ENCODE measurements around the gene LARGE1.

LARGE1 gene

DNA sequence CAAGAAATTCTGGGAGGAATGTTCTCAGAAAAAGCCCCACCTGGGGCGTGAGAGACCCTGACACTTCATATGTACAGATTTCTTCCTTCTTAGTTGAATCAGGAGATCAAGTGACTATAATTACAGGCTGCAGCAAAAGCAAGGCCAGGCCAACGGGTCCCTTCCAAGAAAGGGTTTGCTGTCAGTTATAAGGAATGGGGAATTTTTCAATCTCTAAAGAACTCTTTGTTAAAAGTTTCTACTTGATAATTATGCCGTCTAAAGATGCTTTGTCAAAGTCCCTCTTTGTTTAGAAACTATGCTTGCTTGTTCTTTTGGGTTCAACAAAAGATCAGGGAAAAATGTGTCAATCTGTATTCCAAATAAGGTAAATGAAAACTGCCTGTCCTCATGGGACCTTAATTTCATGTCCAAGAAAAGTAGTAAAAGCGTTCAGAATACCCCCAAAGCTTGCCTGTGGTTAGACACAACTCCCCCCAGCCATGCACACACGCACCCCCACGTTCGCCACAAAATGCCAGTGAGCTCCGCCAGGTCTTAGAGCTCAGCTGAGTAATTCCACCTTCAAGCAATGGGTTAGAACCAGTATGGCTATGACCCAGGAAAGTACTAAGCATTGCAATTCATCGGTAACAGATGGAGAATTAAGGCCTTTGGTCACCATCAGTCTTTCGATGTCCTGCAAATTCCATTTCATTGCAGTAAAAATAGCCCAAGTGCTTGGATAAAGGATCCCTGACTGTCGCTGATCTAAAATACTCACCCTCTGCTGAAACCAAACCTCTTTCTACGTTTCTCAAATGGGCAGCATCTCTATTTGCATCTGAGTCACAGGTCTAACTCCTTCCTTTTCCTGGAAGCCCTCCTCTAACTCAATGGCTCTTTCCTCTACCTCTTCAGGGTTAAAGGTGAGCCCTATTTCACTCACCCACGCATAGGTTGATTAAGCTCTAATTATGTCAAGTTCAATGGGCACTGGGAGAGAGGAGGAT, 442.9 kb downstream of the LARGE1 start:
- Histone ChIP-seq H3K27ac (ENCODE audit: low read length) (peak overlapping the region; percentile 40), H3K4me3 (ENCODE audit: low read depth in 1 of 2, low read length in 2 of 2) (no peak overlapping the region), H3K27me3 (ENCODE audit: low read depth, low read length) (no peaks in the 10 kb centered on the region), H3K4me1 (ENCODE audit: control insufficient read depth in 1 of 2, insufficient read depth in 2 of 2, low read length in 2 of 2) (peaks cover 0 to 15% of the 10 kb centered on the region in 2 donors), H3K36me3 (ENCODE audit: control insufficient read depth in 1 of 2, insufficient read depth in 2 of 2, low read length in 2 of 2) (no peaks in the 10 kb centered on the region), H3K9me3 (ENCODE audit: control insufficient read depth in 1 of 2, low read length in 2 of 2) (no peaks in the 10 kb centered on the region)

DNA sequence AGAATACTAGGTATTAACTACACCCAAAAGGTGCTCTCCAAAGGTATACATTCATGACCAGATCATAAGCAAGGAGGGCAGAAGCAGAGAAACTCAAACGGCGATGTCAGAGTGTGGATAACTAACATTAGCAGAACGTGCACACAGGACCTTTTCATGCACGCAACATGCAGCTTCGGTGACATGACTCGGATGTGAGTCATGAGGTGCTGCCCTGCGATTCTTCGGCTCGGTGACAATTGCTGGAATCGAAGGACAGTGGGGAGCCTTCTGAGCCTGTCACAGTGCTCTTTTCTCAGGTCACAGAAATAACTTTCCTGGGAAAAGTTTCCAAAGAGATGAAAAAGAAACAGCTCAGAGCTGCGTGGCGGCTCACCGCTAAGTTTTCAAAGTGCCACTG, 443.6 kb downstream of the LARGE1 start:
- Histone ChIP-seq H3K4me3 (ENCODE audit: low read depth in 1 of 2, low read length in 2 of 2) (no peak overlapping the region), H3K9me3 (ENCODE audit: control insufficient read depth in 1 of 2, low read length in 2 of 2) (no peaks in the 10 kb centered on the region), H3K27me3 (ENCODE audit: low read depth, low read length) (no peaks in the 10 kb centered on the region), H3K27ac (ENCODE audit: low read length) (no peak overlapping the region), H3K36me3 (ENCODE audit: control insufficient read depth in 1 of 2, insufficient read depth in 2 of 2, low read length in 2 of 2) (no peaks in the 10 kb centered on the region), H3K4me1 (ENCODE audit: control insufficient read depth in 1 of 2, insufficient read depth in 2 of 2, low read length in 2 of 2) (peaks cover 0 to 19% of the 10 kb centered on the region in 2 donors)

DNA sequence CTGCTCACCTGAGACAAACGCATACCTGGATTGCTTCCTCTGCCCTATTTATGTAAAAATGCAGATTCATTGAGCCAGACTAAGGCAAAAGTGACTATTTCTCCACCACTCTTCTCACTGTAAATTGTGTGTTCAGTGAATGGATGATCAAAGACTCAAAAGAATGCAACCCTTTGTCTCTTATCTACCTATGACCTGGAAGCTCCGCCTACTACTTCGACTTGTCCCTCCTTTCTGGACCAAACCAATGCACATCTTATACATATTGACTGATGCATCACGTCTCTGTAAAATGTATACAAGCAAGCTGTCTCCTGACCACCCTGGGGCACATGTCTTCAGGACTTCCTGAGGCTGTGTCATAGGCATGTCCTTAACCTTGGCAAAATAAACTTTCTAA, 444.1 kb downstream of the LARGE1 start:
- H3K9me3 ChIP-seq (ENCODE audit: control insufficient read depth in 1 of 2, low read length in 2 of 2) = no peaks in the 10 kb centered on the region
- H3K36me3 ChIP-seq (ENCODE audit: control insufficient read depth in 1 of 2, insufficient read depth in 2 of 2, low read length in 2 of 2) = no peaks in the 10 kb centered on the region
- peaks cover 0 to 19% of the 10 kb centered on the region in 2 donors for H3K4me1 ChIP-seq (ENCODE audit: control insufficient read depth in 1 of 2, insufficient read depth in 2 of 2, low read length in 2 of 2)
- H3K27ac ChIP-seq (ENCODE audit: low read length) = no peak overlapping the region
- H3K4me3 ChIP-seq (ENCODE audit: low read depth in 1 of 2, low read length in 2 of 2) = no peak overlapping the region
- no peaks in the 10 kb centered on the region for H3K27me3 ChIP-seq (ENCODE audit: low read depth, low read length)

DNA sequence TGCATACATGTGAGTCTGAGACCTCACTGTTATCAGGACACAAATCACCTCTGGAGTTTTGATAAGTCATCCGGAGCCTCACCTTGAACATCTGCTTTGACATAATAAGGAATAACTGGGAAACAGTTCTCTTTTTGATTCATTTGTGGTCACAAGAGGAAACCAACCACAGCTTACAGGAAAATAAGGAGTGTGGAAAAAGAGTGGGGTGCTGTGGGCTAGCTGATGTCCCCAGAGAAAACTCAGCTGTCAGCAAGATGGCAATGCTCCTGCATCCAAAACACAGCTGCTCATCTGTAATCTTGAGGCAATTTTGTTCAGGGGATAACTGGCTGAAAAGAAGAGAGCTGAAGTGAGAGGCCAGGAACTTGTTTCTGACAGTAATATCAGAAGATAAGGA, 445.7 kb downstream of the LARGE1 start:
- Histone ChIP-seq H3K4me1 (ENCODE audit: control insufficient read depth in 1 of 2, insufficient read depth in 2 of 2, low read length in 2 of 2) (peaks cover 0 to 19% of the 10 kb centered on the region in 2 donors), H3K36me3 (ENCODE audit: control insufficient read depth in 1 of 2, insufficient read depth in 2 of 2, low read length in 2 of 2) (no peaks in the 10 kb centered on the region), H3K4me3 (ENCODE audit: low read depth in 1 of 2, low read length in 2 of 2) (no peak overlapping the region)

DNA sequence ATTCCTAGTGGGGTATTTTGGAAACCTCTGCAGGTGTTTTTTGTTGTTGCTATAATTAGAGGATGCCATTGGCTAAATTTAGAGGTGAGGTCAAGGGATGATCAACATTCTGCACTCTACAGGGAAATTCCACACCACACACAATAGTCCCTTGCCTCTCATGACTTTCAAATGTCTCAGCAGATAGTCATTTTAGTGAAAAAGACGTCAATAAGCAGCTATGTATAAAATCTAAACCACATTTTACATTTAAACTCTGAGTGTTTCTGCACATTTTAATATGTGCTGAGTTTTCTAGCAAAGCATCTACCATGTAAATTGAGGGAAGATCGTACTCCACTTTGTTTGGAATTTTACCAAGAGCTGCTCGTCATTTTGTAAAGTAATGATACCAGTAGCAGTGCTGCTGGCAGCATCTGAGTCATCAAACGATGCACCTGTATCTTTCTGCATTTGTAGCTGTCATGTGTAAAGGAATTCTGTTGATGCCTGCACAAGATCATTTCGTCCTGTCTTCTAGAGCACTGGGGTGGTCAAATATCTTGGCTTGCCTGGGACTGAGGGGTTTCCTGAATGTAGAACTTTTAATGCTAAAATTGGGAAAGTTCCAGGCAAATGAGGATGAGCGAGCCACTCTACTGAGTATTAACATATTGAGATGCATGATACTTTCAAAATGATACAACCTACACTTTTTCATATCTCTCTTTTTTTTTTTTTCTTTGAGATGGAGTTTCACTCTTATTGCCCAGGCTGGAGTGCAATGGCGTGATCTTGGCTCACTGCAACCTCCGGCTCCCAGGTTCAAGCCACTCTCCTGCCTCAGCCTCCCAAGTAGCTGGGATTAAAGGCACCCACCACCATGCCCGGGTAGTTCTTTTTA, 447.6 kb downstream of the LARGE1 start:
- H3K36me3 ChIP-seq (ENCODE audit: control insufficient read depth in 1 of 2, insufficient read depth in 2 of 2, low read length in 2 of 2) = no peaks in the 10 kb centered on the region
- no peak overlapping the region for H3K4me3 ChIP-seq (ENCODE audit: low read depth in 1 of 2, low read length in 2 of 2)
- H3K27me3 ChIP-seq (ENCODE audit: low read depth, low read length) = no peaks in the 10 kb centered on the region
- peaks cover 0 to 13% of the 10 kb centered on the region in 2 donors for H3K4me1 ChIP-seq (ENCODE audit: control insufficient read depth in 1 of 2, insufficient read depth in 2 of 2, low read length in 2 of 2)
- H3K9me3 ChIP-seq (ENCODE audit: control insufficient read depth in 1 of 2, low read length in 2 of 2) = no peaks in the 10 kb centered on the region
- no peak overlapping the region for H3K27ac ChIP-seq (ENCODE audit: low read length)

More for the DNA sequence above, 445.7 kb downstream of the LARGE1 start:
- H3K9me3 ChIP-seq (ENCODE audit: control insufficient read depth in 1 of 2, low read length in 2 of 2) = no peaks in the 10 kb centered on the region
- H3K27ac ChIP-seq (ENCODE audit: low read length) = no peak overlapping the region
- no peaks in the 10 kb centered on the region for H3K27me3 ChIP-seq (ENCODE audit: low read depth, low read length)

DNA sequence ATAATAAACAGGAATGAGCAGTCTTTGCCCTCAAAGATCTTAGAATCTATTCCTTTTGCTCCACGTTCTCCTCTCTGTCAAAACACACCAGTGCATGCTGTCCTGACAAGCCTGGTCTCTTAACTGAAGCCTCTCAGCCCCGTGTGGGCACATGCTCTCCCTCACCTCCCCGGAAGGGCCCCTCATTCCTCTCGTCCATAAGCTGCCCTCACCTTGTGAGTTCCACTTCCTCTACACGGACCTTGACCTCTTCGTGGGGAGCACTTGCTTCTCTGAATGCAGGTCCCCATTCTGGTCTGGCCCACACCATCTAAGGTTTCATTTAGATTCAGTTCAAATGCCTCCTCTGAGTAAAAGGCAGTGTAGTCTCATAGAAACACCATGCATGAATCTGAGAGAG, 449.8 kb downstream of the LARGE1 start:
- no peaks in the 10 kb centered on the region for H3K9me3 ChIP-seq (ENCODE audit: control insufficient read depth in 1 of 2, low read length in 2 of 2)
- no peak overlapping the region for H3K27ac ChIP-seq (ENCODE audit: low read length)
- H3K27me3 ChIP-seq (ENCODE audit: low read depth, low read length) = no peaks in the 10 kb centered on the region
- peaks cover 0 to 13% of the 10 kb centered on the region in 2 donors for H3K4me1 ChIP-seq (ENCODE audit: control insufficient read depth in 1 of 2, insufficient read depth in 2 of 2, low read length in 2 of 2)
- no peaks in the 10 kb centered on the region for H3K36me3 ChIP-seq (ENCODE audit: control insufficient read depth in 1 of 2, insufficient read depth in 2 of 2, low read length in 2 of 2)
- H3K4me3 ChIP-seq (ENCODE audit: low read depth in 1 of 2, low read length in 2 of 2) = no peak overlapping the region

DNA sequence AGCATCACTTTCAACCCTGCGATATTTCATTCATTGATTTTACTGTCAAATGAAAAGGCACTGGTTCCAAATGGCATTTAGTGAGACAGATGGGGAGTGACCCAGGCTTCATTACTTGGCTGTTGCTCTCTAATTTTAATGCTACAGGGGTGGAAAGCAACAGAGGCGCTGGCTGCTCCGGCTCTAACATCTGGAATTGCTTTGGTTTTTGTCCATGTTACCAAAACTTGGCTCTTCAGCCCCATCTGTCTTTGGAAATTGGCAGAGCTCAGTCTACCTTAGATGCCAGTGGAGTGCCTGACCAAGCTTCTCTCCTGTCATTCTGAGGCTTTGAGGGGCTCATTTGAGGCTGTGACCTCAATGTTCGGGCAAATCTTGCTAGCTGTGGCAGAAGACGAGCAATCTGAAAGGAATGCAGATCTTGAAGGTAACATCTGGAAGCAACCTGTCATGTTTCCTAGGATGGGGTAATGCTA, 452.6 kb downstream of the LARGE1 start:
- peaks cover 0 to 14% of the 10 kb centered on the region in 2 donors for H3K4me1 ChIP-seq (ENCODE audit: control insufficient read depth in 1 of 2, insufficient read depth in 2 of 2, low read length in 2 of 2)
- H3K27me3 ChIP-seq (ENCODE audit: low read depth, low read length) = no peaks in the 10 kb centered on the region
- no peaks in the 10 kb centered on the region for H3K36me3 ChIP-seq (ENCODE audit: control insufficient read depth in 1 of 2, insufficient read depth in 2 of 2, low read length in 2 of 2)
- no peak overlapping the region for H3K4me3 ChIP-seq (ENCODE audit: low read depth in 1 of 2, low read length in 2 of 2)
- no peaks in the 10 kb centered on the region for H3K9me3 ChIP-seq (ENCODE audit: control insufficient read depth in 1 of 2, low read length in 2 of 2)
- H3K27ac ChIP-seq (ENCODE audit: low read length) = no peak overlapping the region

DNA sequence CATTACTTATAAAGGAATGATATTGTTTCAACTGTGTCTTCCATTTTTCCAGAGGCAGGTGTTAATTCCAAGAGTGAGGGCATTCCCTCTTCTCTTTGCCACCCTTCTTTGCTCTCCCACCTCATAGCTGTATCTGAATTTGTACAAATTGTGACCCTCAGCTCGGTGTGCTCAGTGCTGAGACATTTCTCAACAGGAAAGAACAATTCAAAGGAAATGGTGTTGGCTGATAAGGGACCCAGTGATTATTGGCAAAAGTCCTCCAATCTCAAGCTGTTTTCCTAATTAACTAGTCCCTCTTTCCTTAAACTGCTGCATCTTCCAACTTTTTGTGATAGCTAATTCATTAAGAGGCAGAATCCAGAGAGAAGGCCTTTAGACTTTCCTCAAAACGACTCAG, 453.2 kb downstream of the LARGE1 start:
- Histone ChIP-seq H3K9me3 (ENCODE audit: control insufficient read depth in 1 of 2, low read length in 2 of 2) (peaks cover 0 to 2% of the 10 kb centered on the region in 2 donors), H3K27me3 (ENCODE audit: low read depth, low read length) (no peaks in the 10 kb centered on the region), H3K4me1 (ENCODE audit: control insufficient read depth in 1 of 2, insufficient read depth in 2 of 2, low read length in 2 of 2) (peaks cover 0 to 9% of the 10 kb centered on the region in 2 donors), H3K27ac (ENCODE audit: low read length) (no peak overlapping the region), H3K36me3 (ENCODE audit: control insufficient read depth in 1 of 2, insufficient read depth in 2 of 2, low read length in 2 of 2) (no peaks in the 10 kb centered on the region), H3K4me3 (ENCODE audit: low read depth in 1 of 2, low read length in 2 of 2) (no peak overlapping the region)

DNA sequence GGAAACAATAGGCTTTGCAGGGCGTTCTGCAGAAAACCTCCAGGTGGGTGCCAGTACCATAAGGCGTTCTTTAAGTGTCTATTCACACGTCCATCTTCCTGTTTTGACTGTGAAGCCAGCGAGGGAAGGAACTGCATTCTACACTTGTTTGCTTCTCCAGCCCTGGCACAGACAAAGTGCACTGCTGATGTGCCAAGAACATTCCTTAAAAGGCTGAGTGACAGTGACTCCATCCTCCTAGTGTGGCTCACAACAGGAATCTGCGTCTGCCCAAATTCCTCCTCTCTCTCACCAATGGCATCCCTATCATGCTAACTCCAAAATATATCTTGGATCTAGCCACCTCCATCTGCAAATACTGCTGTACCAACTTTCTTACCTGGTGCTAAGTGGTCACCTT, 454.7 kb downstream of the LARGE1 start:
- no peak overlapping the region for H3K4me3 ChIP-seq (ENCODE audit: low read depth in 1 of 2, low read length in 2 of 2)
- no peak overlapping the region for H3K27ac ChIP-seq (ENCODE audit: low read length)
- H3K36me3 ChIP-seq (ENCODE audit: control insufficient read depth in 1 of 2, insufficient read depth in 2 of 2, low read length in 2 of 2) = no peaks in the 10 kb centered on the region
- H3K27me3 ChIP-seq (ENCODE audit: low read depth, low read length) = no peaks in the 10 kb centered on the region
- H3K9me3 ChIP-seq (ENCODE audit: control insufficient read depth in 1 of 2, low read length in 2 of 2) = peaks cover 0 to 4% of the 10 kb centered on the region in 2 donors
- H3K4me1 ChIP-seq (ENCODE audit: control insufficient read depth in 1 of 2, insufficient read depth in 2 of 2, low read length in 2 of 2) = peaks cover 0 to 8% of the 10 kb centered on the region in 2 donors

DNA sequence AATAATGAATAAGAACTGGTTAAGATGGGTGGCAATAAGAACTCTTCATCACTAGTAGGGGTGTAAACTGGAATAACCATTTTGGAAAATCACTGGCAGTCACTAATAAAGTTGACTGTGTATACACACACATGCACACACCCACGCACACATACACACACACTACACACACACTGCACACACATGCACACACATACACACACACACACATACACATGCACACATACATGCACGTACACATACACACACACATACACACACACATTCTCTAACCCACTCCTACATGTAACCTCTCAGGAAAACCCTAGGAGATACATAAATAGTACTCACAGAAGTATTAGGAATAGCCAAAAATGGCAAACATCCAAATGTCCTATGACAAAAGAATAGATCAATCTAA, 455.6 kb downstream of the LARGE1 start:
- no peaks in the 10 kb centered on the region for H3K36me3 ChIP-seq (ENCODE audit: control insufficient read depth in 1 of 2, insufficient read depth in 2 of 2, low read length in 2 of 2)
- H3K4me1 ChIP-seq (ENCODE audit: control insufficient read depth in 1 of 2, insufficient read depth in 2 of 2, low read length in 2 of 2) = peaks cover 0 to 8% of the 10 kb centered on the region in 2 donors
- no peak overlapping the region for H3K27ac ChIP-seq (ENCODE audit: low read length)
- H3K9me3 ChIP-seq (ENCODE audit: control insufficient read depth in 1 of 2, low read length in 2 of 2) = peaks cover 0 to 4% of the 10 kb centered on the region in 2 donors
- no peak overlapping the region for H3K4me3 ChIP-seq (ENCODE audit: low read depth in 1 of 2, low read length in 2 of 2)
- no peaks in the 10 kb centered on the region for H3K27me3 ChIP-seq (ENCODE audit: low read depth, low read length)
